ENCODE data around the gene PSKH1.
"Not testable (repeated sequence)": the region's sequence is repeated elsewhere in the genome, so short reads cannot be mapped to it uniquely, and the experiment has no call there.

PSKH1 gene

GRCh38 chr16:67909056-67909742 lies 16.1 kb downstream of the PSKH1 start:
- TF ChIP-seq, protein P1, sequence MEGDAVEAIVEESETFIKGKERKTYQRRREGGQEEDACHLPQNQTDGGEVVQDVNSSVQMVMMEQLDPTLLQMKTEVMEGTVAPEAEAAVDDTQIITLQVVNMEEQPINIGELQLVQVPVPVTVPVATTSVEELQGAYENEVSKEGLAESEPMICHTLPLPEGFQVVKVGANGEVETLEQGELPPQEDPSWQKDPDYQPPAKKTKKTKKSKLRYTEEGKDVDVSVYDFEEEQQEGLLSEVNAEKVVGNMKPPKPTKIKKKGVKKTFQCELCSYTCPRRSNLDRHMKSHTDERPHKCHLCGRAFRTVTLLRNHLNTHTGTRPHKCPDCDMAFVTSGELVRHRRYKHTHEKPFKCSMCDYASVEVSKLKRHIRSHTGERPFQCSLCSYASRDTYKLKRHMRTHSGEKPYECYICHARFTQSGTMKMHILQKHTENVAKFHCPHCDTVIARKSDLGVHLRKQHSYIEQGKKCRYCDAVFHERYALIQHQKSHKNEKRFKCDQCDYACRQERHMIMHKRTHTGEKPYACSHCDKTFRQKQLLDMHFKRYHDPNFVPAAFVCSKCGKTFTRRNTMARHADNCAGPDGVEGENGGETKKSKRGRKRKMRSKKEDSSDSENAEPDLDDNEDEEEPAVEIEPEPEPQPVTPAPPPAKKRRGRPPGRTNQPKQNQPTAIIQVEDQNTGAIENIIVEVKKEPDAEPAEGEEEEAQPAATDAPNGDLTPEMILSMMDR (conservative IDR thresholded peaks at IDR 0.05; ENCODE audit: low read depth) = no peak
- no peak for DNase-seq (ENCODE audit: low spot score)
- ChIA-PET CTCF (interaction anchor here (0.6 to 1.9 kb wide), 3 partner anchors 26 to 998 kb away, joined by 4 to 6 read pairs (median 5); no protein-coding TSS in a partner anchor), POLR2A (ENCODE audit: low non-redundant PET) (interaction anchor here (0.6 kb wide), 1 partner anchor 212 kb away, joined by 4 read pairs; no protein-coding TSS in a partner anchor)
- peak overlapping the region; percentile 46 for H3K27ac ChIP-seq

- ChIA-PET POLR2A (ENCODE audit: low non-redundant PET) (no interaction called here), CTCF (interaction anchor here (0.5 to 1.3 kb wide), 2 partner anchors 18 to 91 kb away, joined by 3 to 4 read pairs; no protein-coding TSS in a partner anchor)
- TF ChIP-seq, protein P1 (conservative IDR thresholded peaks at IDR 0.05; ENCODE audit: low read depth) = no peak
- DNase-seq (ENCODE audit: low spot score) = no peak
- peak overlapping the region; percentile 61 for H3K27ac ChIP-seq
Observed at GRCh38 chr16:67910158-67910557, 17.1 kb downstream of the PSKH1 start.

- CTCF ChIA-PET = interaction anchor here (0.6 to 1.4 kb wide), 5 partner anchors 31 to 1538 kb away, joined by 3 to 5 read pairs (median 3); no protein-coding TSS in a partner anchor
- TF ChIP-seq, protein P1 (conservative IDR thresholded peaks at IDR 0.05; ENCODE audit: low read depth) = no peak
- POLR2A ChIA-PET (ENCODE audit: low non-redundant PET) = no interaction called here
- H3K27ac ChIP-seq = peak overlapping the region; percentile 79
- no peak for DNase-seq (ENCODE audit: low spot score)
Observed at GRCh38 chr16:67914758-67915495, 21.9 kb downstream of the PSKH1 start.

DNA sequence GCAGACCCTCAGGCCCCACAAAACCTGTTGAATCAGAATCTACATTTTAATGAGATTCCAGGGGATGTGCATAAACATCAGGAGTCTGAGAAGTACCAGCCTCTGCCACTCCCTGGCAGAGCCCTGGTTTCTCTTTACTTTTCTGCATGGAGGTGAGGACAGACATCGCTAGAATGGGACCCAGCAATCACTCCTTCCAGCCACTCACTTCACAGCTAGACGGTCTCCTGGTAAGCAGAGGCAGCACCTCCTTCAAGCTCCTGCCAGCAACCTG lies 22.4 kb downstream of the PSKH1 start:
- DNase-seq (ENCODE audit: low spot score); CTCF ChIA-PET; POLR2A ChIA-PET (ENCODE audit: low non-redundant PET): not testable (repeated sequence)
- H3K27ac ChIP-seq = peak overlapping the region; percentile 79

DNA sequence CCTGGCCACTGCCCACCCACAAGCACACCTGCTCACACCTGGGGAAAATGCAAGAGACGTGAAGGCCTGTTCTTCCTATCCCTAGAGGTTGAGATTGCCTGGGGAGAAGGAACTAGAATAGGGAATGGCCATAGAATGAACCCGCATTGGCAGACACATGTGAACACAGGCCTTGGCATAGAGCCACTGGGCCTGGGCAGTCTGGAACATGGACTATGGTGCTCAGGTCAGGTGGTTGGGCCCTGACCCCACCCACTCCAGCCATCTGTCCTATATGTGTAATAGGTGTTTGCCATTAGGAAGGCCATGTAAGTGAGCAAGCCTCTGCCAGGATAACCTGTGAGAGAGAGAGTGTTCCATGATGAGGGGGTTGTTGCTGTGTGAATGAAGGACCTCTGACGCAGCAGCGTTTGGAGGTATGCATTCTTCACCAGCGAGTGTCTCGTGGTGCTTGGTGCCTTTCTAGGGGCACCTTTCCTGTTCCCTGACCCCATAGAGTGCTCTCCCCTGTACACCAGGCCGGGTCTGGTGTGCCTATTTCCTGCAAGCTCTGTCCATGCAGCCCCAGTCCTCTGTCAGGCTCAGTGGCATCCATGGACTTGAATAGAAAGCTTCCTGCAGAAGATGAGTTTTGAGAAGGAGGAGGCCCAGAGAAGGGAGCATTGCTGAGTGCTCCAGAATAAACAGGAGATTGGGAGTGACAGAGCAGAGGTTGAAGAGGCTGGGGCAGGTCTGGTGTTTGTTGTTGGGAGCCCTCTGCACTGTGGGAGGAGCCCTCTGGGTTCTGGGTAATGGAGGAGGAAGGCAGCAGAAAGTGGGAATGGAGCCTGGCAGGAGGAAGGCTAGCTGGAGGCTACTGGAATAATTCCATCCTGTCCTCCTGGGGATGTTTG lies 23.0 kb downstream of the PSKH1 start:
- TF ChIP-seq, protein P1 (conservative IDR thresholded peaks at IDR 0.05; ENCODE audit: low read depth) = no peak
- ChIA-PET POLR2A (ENCODE audit: low non-redundant PET) (interaction anchor here (0.6 kb wide), 1 partner anchor 16 kb away, joined by 3 read pairs; no protein-coding TSS in a partner anchor), CTCF (interaction anchor here (0.7 to 1.0 kb wide), 2 partner anchors 13 to 70 kb away, joined by 3 read pairs; no protein-coding TSS in a partner anchor)
- DNase-seq (ENCODE audit: low spot score) = no peak
- H3K27ac ChIP-seq = peak overlapping the region; percentile 79

DNA sequence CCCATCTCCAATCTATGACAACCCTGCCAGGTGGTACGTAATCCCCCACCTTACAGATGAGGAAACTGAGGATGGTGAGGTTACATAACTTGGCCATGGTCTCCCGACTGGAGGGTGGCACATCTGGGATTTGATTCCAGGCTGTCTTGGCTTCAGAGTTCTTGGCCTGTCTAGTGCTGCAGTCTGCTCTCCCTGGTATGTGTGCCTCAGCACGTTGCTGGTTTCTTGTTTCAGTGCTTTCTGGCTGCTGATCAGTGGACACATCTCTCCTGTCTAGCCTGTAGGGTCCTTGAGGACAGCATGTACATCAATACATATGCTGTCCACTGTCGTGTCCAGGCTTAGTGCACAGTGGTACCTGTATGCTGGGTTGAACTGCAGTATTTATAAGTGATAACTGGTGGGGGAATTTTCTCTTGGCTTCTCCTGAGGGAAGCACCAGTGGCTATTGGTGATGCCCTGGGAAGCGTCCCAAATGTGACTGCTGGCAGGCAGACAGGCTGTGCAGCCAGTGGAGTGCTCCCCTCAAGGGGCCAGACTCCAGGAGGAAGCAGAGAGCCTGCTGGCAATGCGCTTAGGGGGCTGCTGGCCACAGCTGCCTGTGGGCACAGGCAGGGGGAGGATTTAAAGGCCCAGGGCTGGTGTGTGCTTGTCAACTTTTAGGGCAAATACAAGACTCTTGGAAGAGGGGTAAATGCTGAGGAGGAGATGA lies 24.2 kb downstream of the PSKH1 start:
- ChIA-PET CTCF (interaction anchor here (0.7 to 1.3 kb wide), 4 partner anchors 11 to 100 kb away, joined by 3 read pairs; no protein-coding TSS in a partner anchor), POLR2A (ENCODE audit: low non-redundant PET) (no interaction called here)
- DNase-seq (ENCODE audit: low spot score) = no peak
- TF ChIP-seq, protein P1 (conservative IDR thresholded peaks at IDR 0.05; ENCODE audit: low read depth) = no peak
- peak overlapping the region; percentile 79 for H3K27ac ChIP-seq

All from RWPE1 (cell line).